ENCODE measurements around the gene GPR153. TPM values are rescaled to one million over a fixed set of nuclear protein-coding genes. Genes with fewer than 3 reads are reported as not detected.

GPR153 gene
- total RNA-seq, 3 donors from 2014 or later = 20.2 to 28.3 (median 20.4) TPM

DNA sequence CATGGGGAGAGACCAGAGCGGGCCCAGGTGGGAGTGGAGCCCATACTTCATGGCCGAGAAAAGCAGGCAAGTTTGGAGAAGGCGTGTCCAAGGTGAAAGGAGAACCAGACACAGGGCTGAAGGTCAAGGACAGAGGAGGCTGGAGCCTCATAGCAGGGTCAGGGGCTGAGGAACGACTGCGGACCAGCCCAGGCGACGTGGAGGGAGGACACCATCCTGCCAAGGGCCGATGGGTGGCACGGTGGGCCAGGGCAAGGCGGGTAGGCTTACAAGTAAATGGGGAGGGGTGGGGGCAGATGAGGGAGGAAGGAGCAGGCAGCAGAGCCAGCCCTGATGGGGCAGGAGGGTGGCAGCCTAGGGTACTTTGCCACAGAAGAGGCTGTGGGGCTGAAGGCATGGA lies 18.2 kb upstream of the GPR153 start:
- ATAC-seq (no peak), DNase-seq (no peak)
- Histone ChIP-seq H3K4me3 (no peak overlapping the region), H3K9me3 (no peaks in the 10 kb centered on the region), H3K36me3 (ENCODE audit: low read depth) (no peaks in the 10 kb centered on the region), H3K4me1 (ENCODE audit: low read depth) (peaks cover 25% of the 10 kb centered on the region)
- TF ChIP-seq, protein P1, sequence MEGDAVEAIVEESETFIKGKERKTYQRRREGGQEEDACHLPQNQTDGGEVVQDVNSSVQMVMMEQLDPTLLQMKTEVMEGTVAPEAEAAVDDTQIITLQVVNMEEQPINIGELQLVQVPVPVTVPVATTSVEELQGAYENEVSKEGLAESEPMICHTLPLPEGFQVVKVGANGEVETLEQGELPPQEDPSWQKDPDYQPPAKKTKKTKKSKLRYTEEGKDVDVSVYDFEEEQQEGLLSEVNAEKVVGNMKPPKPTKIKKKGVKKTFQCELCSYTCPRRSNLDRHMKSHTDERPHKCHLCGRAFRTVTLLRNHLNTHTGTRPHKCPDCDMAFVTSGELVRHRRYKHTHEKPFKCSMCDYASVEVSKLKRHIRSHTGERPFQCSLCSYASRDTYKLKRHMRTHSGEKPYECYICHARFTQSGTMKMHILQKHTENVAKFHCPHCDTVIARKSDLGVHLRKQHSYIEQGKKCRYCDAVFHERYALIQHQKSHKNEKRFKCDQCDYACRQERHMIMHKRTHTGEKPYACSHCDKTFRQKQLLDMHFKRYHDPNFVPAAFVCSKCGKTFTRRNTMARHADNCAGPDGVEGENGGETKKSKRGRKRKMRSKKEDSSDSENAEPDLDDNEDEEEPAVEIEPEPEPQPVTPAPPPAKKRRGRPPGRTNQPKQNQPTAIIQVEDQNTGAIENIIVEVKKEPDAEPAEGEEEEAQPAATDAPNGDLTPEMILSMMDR (IDR thresholded peaks at IDR 0.05) = no peak
- intact Hi-C loops (cut with DNase I, micrococcal nuclease) = no loop called here

DNA sequence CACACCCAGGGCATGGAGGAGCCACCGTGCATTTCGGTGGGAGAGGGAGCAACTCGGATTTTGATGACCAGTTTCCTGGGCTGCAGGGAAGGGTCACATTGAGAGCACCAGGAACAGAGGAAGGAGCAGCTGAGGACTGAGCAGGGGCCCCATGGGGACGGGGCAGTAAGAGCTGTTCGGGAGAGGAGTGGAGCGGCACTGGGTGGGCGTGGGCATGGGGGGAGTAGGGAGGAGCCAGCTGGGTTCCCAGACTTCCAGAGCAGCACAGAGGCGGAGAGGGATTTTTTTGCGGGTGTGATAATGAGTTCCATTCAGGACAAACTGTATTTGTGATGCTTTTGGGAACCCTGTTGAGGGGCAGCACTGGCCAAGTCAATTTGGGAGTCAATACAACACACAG lies 17.4 kb upstream of the GPR153 start:
- DNase-seq (no peak), ATAC-seq (no peak)
- no peaks in the 10 kb centered on the region for H3K36me3 ChIP-seq (ENCODE audit: low read depth)
- TF ChIP-seq, protein P1 (IDR thresholded peaks at IDR 0.05) = no peak
- H3K4me3 ChIP-seq = no peak overlapping the region
- peaks cover 25% of the 10 kb centered on the region for H3K4me1 ChIP-seq (ENCODE audit: low read depth)
- intact Hi-C loops (cut with DNase I, micrococcal nuclease) = no loop called here
- no peaks in the 10 kb centered on the region for H3K9me3 ChIP-seq

- Histone ChIP-seq H3K36me3 (ENCODE audit: low read depth) (no peaks in the 10 kb centered on the region), H3K4me1 (ENCODE audit: low read depth) (peaks cover 24% of the 10 kb centered on the region), H3K4me3 (no peak overlapping the region), H3K9me3 (no peaks in the 10 kb centered on the region)
- ATAC-seq = no peak
- TF ChIP-seq, protein P1 (IDR thresholded peaks at IDR 0.05) = no peak
- peak in 2 of 3 donors; percentile 50 to 55 for DNase-seq
- intact Hi-C loops (cut with DNase I, micrococcal nuclease) = no loop called here
Observed at GRCh38 chr1:6276811-6277555, 16.1 kb upstream of the GPR153 start.

DNA sequence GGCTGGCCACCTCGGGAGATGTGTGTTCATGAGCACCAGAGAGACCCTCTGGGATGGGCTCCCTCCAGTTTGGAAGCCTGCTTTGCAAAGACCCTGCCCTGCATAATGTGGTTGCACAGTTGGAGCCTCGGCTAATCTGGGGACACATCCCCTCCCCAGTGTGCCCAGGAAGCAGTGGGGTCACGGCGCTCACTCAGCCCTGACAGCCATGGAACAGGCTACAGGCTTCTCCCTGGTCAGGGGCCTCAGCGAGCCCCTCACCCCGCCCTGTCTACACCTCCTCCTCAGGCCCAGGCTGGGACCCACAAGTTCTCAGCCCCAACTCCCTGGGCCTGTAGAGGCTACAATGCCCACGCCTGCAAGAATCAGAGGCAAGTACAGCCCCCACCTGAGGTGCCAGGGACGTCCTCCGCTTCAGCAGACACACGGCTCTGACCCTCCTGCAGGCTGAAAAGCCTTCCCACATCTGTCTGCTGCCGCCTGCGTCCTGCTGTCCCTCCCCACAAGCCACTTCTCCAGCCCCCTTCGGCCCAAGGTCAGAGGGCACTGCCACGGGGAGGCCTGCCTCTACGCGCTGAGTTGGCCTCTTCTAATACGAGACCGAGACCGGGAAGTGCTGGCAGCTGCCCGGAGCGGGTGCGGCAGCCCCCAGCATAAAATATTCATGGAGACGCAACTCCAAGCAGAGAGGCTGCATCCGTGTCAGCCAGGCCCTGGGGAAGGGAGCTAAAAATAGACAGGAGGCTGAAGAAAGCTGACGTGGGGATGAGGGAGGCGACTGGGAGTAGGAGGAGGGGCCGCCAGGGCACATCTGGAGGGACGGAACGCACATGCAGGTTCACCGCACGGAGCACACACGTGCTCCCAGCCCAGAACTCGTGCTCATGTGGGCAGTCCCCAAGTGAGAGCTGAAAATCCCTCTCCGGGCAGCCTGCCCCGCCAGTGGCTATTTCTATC lies 15.2 kb upstream of the GPR153 start:
- H3K4me3 ChIP-seq = no peak overlapping the region
- no peaks in the 10 kb centered on the region for H3K9me3 ChIP-seq

GRCh38 chr1:6274622-6275139 lies 13.8 kb upstream of the GPR153 start:
- peaks cover 44% of the 10 kb centered on the region for H3K4me1 ChIP-seq (ENCODE audit: low read depth)

More for the DNA sequence above, 15.2 kb upstream of the GPR153 start:
- intact Hi-C loops (cut with DNase I, micrococcal nuclease) = no loop called here
- TF ChIP-seq, protein P1 (IDR thresholded peaks at IDR 0.05) = no peak
- Histone ChIP-seq H3K36me3 (ENCODE audit: low read depth) (no peaks in the 10 kb centered on the region), H3K4me1 (ENCODE audit: low read depth) (peaks cover 30% of the 10 kb centered on the region)
- ATAC-seq = peak; percentile 40
- peak in 2 of 3 donors; percentile 43 to 63 for DNase-seq

More at GRCh38 chr1:6274622-6275139, 13.8 kb upstream of the GPR153 start:
- TF ChIP-seq, protein P1 (IDR thresholded peaks at IDR 0.05) = no peak
- no peak for DNase-seq
- ATAC-seq = no peak
- no peak overlapping the region for H3K4me3 ChIP-seq
- intact Hi-C loops (cut with DNase I, micrococcal nuclease) = no loop called here
- no peaks in the 10 kb centered on the region for H3K9me3 ChIP-seq
- H3K36me3 ChIP-seq (ENCODE audit: low read depth) = no peaks in the 10 kb centered on the region

Measured in mucosa of descending colon (tissue), 3 donors.